Left ventricle myocardium inferior (tissue), 1 donor: Measurements from ENCODE around the gene EPHX1. TPM values are rescaled to one million over a fixed set of nuclear protein-coding genes. Genes with fewer than 3 reads are reported as not detected.
"Not testable (repeated sequence)": the region's sequence is repeated elsewhere in the genome, so short reads cannot be mapped to it uniquely, and the experiment has no call there.

Source experiments
- DNase-seq: peaks from one replicate; pipeline ENCODE4 v3.0.0-alpha.2; 2020
- H3K27ac ChIP-seq: fragments of 200-600 bp; replicated peaks from 2 replicates; pipeline ENCODE4 v1.8.0; 2021
- H3K27me3 ChIP-seq: fragments of 200-600 bp; 2 replicates; pipeline ENCODE4 v1.8.0; 2021; ENCODE audit warnings: low read depth
- H3K36me3 ChIP-seq: fragments of 200-600 bp; 2 replicates; pipeline ENCODE4 v1.8.0; 2021
- H3K4me1 ChIP-seq: fragments of 200-600 bp; 2 replicates; pipeline ENCODE4 v1.8.0; 2021
- H3K4me3 ChIP-seq: fragments of 200-600 bp; 2 replicates; pipeline ENCODE4 v1.8.0; 2021; ENCODE audit warnings: mild to moderate bottlenecking, moderate library complexity
- H3K9me3 ChIP-seq: fragments of 200-600 bp; replicated peaks from 2 replicates; pipeline ENCODE4 v1.8.0; 2021
- CTCF ChIP-seq: fragments of 200-600 bp; IDR thresholded peaks from 2 replicates; pipeline ENCODE4 v1.8.0; 2021; ENCODE audit warnings: antibody characterized with exemption, mild to moderate bottlenecking, borderline replicate concordance
- intact Hi-C: fragments of 100-400 bp; cut with micrococcal nuclease; formaldehyde crosslinking; loops from one replicate; pipeline ENCODE4 v1.11.0; 2022
- total RNA-seq: library from RNA; stranded (reverse); fragmentation: NEBNext Ultra II Directional; extraction: Animal tissue kit (Norgen Biotek cat#: 25700); gene quantifications from one replicate; pipeline ENCODE4 v1.2.1, GENCODE V29; 2021
- donor health status: DM: no; HTN: yes; CAD: no; lungs with severe emphysema.

EPHX1 gene
- total RNA-seq, 1 donor from 2014 or later: 49.7 TPM

GRCh38 chr1:225794954-225795353 is 15.0 kb upstream of the EPHX1 start:
- no peak for DNase-seq
- intact Hi-C loops: loop anchor here (10.0 kb wide), 1 partner anchor 180 kb away; no protein-coding TSS in a partner anchor
- H3K9me3 ChIP-seq: no peaks in the 10 kb centered on the region
- no peak overlapping the region for H3K27ac ChIP-seq
- TF ChIP-seq CTCF: no peak
- H3K36me3 ChIP-seq: peaks cover 20% of the 10 kb centered on the region
- no peaks in the 10 kb centered on the region for H3K27me3 ChIP-seq
- H3K4me3 ChIP-seq: no peak overlapping the region
- no peaks in the 10 kb centered on the region for H3K4me1 ChIP-seq

GRCh38 chr1:225796097-225796496 is 13.8 kb upstream of the EPHX1 start:
- not testable (repeated sequence) for H3K4me1 ChIP-seq, H3K9me3 ChIP-seq, H3K27me3 ChIP-seq, H3K4me3 ChIP-seq, H3K27ac ChIP-seq, DNase-seq
- peaks cover 10% of the 10 kb centered on the region for H3K36me3 ChIP-seq
- intact Hi-C loops: loop anchor here (10.0 kb wide), 1 partner anchor 179 kb away; no protein-coding TSS in a partner anchor

GRCh38 chr1:225801146-225801545 is 8.8 kb upstream of the EPHX1 start:
- H3K27ac ChIP-seq, H3K4me1 ChIP-seq, DNase-seq, H3K36me3 ChIP-seq, H3K27me3 ChIP-seq, H3K9me3 ChIP-seq, intact Hi-C loops, H3K4me3 ChIP-seq: not testable (repeated sequence)

- H3K27me3 ChIP-seq: no peaks in the 10 kb centered on the region
- no peak overlapping the region for H3K4me3 ChIP-seq
- H3K36me3 ChIP-seq: no peaks in the 10 kb centered on the region
- intact Hi-C loops: no loop called here
- H3K9me3 ChIP-seq: no peaks in the 10 kb centered on the region
- no peak overlapping the region for H3K27ac ChIP-seq
- no peak for TF ChIP-seq CTCF
- DNase-seq: no peak
- peaks cover 14% of the 10 kb centered on the region for H3K4me1 ChIP-seq
Measured at GRCh38 chr1:225806249-225806648, 3.7 kb upstream of the EPHX1 start.

- H3K27me3 ChIP-seq, H3K27ac ChIP-seq, intact Hi-C loops, H3K4me3 ChIP-seq, H3K36me3 ChIP-seq, H3K9me3 ChIP-seq, DNase-seq: not testable (repeated sequence)
- H3K4me1 ChIP-seq: peaks cover 19% of the 10 kb centered on the region
Measured at GRCh38 chr1:225806736-225807135, 3.2 kb upstream of the EPHX1 start.

- Histone ChIP-seq H3K4me1 (peaks cover 33% of the 10 kb centered on the region), H3K27ac (no peak overlapping the region), H3K9me3 (no peaks in the 10 kb centered on the region), H3K27me3 (no peaks in the 10 kb centered on the region), H3K4me3 (no peak overlapping the region), H3K36me3 (no peaks in the 10 kb centered on the region)
- no peak for TF ChIP-seq CTCF
- DNase-seq: no peak
- intact Hi-C loops: no loop called here
Measured at GRCh38 chr1:225808136-225808535, 1.8 kb upstream of the EPHX1 start.

- H3K4me1 ChIP-seq: peaks cover 61% of the 10 kb centered on the region
- DNase-seq: peak; percentile 49
Measured at GRCh38 chr1:225810579-225811538, 935 bp downstream of the EPHX1 start.

More at GRCh38 chr1:225810579-225811538, 935 bp downstream of the EPHX1 start:
- not testable (repeated sequence) for H3K9me3 ChIP-seq, H3K36me3 ChIP-seq, H3K27me3 ChIP-seq
- peak overlapping the region; percentile 90 for H3K4me3 ChIP-seq
- peak overlapping the region; percentile 95 for H3K27ac ChIP-seq
- intact Hi-C loops: loop anchor here (5.0 kb wide), 1 partner anchor 34 kb away; the partner anchor contains the start of gene SRP9
